OCI-LY7 (cell line): Measurements from ENCODE around the gene WDR70.
"Not testable (repeated sequence)": the region's sequence is repeated elsewhere in the genome, so short reads cannot be mapped to it uniquely, and the experiment has no call there.

ENCODE experiments used
- EZH2phosphoT487 ChIP-seq: fragments of 200-600 bp; sonication (generic); IDR thresholded peaks from 2 replicates; pipeline ENCODE4 v1.6.1; 2018; ENCODE audit warnings: low read depth, borderline replicate concordance, mild to moderate bottlenecking, mixed run types, antibody characterized with exemption, low read length, moderate library complexity, mixed read lengths
- TF ChIP-seq, protein P1 (sequence below): fragments of 200-600 bp; sonication (generic); conservative IDR thresholded peaks from 2 replicates; pipeline ENCODE4 v1.5.1; 2014; ENCODE audit warnings: mild to moderate bottlenecking, antibody characterized with exemption, low read length, moderate library complexity, mixed read lengths

- TF ChIP-seq, protein P1, sequence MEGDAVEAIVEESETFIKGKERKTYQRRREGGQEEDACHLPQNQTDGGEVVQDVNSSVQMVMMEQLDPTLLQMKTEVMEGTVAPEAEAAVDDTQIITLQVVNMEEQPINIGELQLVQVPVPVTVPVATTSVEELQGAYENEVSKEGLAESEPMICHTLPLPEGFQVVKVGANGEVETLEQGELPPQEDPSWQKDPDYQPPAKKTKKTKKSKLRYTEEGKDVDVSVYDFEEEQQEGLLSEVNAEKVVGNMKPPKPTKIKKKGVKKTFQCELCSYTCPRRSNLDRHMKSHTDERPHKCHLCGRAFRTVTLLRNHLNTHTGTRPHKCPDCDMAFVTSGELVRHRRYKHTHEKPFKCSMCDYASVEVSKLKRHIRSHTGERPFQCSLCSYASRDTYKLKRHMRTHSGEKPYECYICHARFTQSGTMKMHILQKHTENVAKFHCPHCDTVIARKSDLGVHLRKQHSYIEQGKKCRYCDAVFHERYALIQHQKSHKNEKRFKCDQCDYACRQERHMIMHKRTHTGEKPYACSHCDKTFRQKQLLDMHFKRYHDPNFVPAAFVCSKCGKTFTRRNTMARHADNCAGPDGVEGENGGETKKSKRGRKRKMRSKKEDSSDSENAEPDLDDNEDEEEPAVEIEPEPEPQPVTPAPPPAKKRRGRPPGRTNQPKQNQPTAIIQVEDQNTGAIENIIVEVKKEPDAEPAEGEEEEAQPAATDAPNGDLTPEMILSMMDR = not testable (repeated sequence)
- TF ChIP-seq EZH2phosphoT487 = not testable (repeated sequence)
Observed at GRCh38 chr5:37469383-37469782, 90.3 kb downstream of the WDR70 start.
